Measurements from ENCODE around the gene CILP. TPM values are rescaled to one million over a fixed set of nuclear protein-coding genes. Genes with fewer than 3 reads are reported as not detected.

Gene CILP
- polyA plus RNA-seq, 1 experiment = 0.52 TPM

GRCh38 chr15:65255486-65256140, 44.3 kb upstream of the CILP start:
- DNase-seq (ENCODE audit: low read depth, low spot score) = no peak
- Histone ChIP-seq H3K4me3 (ENCODE audit: low read depth, low read length) (no peak overlapping the region), H3K27ac (ENCODE audit: low read depth, low read length) (no peak overlapping the region), H3K9me3 (ENCODE audit: control insufficient read depth, insufficient read depth, low read length) (no peaks in the 10 kb centered on the region), H3K27me3 (ENCODE audit: control insufficient read depth, insufficient read depth, low read length) (no peaks in the 10 kb centered on the region)
- POLR2A ChIA-PET = no interaction called here
- TF ChIP-seq, protein P1, sequence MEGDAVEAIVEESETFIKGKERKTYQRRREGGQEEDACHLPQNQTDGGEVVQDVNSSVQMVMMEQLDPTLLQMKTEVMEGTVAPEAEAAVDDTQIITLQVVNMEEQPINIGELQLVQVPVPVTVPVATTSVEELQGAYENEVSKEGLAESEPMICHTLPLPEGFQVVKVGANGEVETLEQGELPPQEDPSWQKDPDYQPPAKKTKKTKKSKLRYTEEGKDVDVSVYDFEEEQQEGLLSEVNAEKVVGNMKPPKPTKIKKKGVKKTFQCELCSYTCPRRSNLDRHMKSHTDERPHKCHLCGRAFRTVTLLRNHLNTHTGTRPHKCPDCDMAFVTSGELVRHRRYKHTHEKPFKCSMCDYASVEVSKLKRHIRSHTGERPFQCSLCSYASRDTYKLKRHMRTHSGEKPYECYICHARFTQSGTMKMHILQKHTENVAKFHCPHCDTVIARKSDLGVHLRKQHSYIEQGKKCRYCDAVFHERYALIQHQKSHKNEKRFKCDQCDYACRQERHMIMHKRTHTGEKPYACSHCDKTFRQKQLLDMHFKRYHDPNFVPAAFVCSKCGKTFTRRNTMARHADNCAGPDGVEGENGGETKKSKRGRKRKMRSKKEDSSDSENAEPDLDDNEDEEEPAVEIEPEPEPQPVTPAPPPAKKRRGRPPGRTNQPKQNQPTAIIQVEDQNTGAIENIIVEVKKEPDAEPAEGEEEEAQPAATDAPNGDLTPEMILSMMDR (IDR thresholded peaks at IDR 0.05; ENCODE audit: low read depth, low read length) = no peak
- CTCF ChIA-PET = interaction anchor here (1.3 to 1.7 kb wide), 2 partner anchors 16 to 1243 kb away, joined by 3 to 8 read pairs; no protein-coding TSS in a partner anchor

- ChIA-PET POLR2A (no interaction called here), CTCF (interaction anchor here (1.3 kb wide), 1 partner anchor 1244 kb away, joined by 3 read pairs; no protein-coding TSS in a partner anchor)
- TF ChIP-seq, protein P1 (IDR thresholded peaks at IDR 0.05; ENCODE audit: low read depth, low read length) = no peak
- Histone ChIP-seq H3K4me3 (ENCODE audit: low read depth, low read length) (no peak overlapping the region), H3K27me3 (ENCODE audit: control insufficient read depth, insufficient read depth, low read length) (no peaks in the 10 kb centered on the region), H3K9me3 (ENCODE audit: control insufficient read depth, insufficient read depth, low read length) (no peaks in the 10 kb centered on the region), H3K27ac (ENCODE audit: low read depth, low read length) (no peak overlapping the region)
- no peak for DNase-seq (ENCODE audit: low read depth, low spot score)
Measured at GRCh38 chr15:65254758-65255157, 43.5 kb upstream of the CILP start.

DNA sequence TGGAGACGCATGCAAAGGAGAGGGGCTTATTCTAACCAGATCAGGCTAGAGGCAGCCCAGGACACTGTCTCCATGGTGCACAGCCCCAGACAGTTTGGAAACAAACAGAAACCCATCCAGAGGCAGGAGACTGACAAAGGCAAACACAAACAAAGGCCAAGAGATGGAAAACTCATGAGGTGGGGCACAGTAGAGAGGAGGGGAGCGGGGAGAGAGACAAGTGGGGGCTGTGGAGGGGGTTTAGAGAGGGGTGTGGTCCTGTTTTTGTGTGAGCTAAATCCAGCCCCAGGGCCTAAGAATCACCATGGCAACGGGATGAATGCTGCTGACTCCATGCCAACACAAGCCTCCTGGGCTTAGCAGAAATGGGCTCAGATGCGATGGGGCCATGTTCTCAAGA, 43.1 kb upstream of the CILP start:
- Histone ChIP-seq H3K27ac (ENCODE audit: low read depth, low read length) (no peak overlapping the region), H3K27me3 (ENCODE audit: control insufficient read depth, insufficient read depth, low read length) (no peaks in the 10 kb centered on the region), H3K9me3 (ENCODE audit: control insufficient read depth, insufficient read depth, low read length) (no peaks in the 10 kb centered on the region), H3K4me3 (ENCODE audit: low read depth, low read length) (no peak overlapping the region)
- POLR2A ChIA-PET = no interaction called here
- TF ChIP-seq, protein P1 (IDR thresholded peaks at IDR 0.05; ENCODE audit: low read depth, low read length) = no peak
- no peak for DNase-seq (ENCODE audit: low read depth, low spot score)
- CTCF ChIA-PET = interaction anchor here (1.3 kb wide), 1 partner anchor 1245 kb away, joined by 3 read pairs; no protein-coding TSS in a partner anchor

DNA sequence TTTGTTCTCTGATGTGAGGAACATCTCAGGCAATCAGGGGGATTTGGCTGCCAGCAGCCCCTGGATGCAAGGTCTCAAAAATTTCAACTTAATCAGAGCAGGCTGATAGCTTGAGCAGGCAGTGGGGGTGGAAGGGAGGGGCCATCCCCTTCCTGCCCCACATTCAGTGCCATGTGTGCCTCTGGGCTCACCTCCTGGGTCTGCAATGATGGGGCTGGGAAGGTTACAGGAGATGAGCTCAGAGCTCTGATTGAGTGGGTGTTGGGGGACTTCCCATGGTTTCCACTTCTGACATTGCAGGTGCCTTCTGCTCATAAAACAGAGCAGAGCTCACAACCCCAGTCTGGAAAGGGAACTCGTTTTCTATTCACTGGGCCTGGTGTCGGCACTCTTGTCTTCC, 38.4 kb upstream of the CILP start:
- TF ChIP-seq, protein P1 (IDR thresholded peaks at IDR 0.05; ENCODE audit: low read depth, low read length) = no peak
- no peaks in the 10 kb centered on the region for H3K27me3 ChIP-seq (ENCODE audit: control insufficient read depth, insufficient read depth, low read length)
- ChIA-PET POLR2A (no interaction called here), CTCF (no interaction called here)
- H3K4me3 ChIP-seq (ENCODE audit: low read depth, low read length) = no peak overlapping the region
- H3K9me3 ChIP-seq (ENCODE audit: control insufficient read depth, insufficient read depth, low read length) = no peaks in the 10 kb centered on the region
- H3K27ac ChIP-seq (ENCODE audit: low read depth, low read length) = no peak overlapping the region
- DNase-seq (ENCODE audit: low read depth, low spot score) = no peak

GRCh38 chr15:65248511-65249255, 37.4 kb upstream of the CILP start:
- no peak overlapping the region for H3K4me3 ChIP-seq (ENCODE audit: low read depth, low read length)
- no peak for DNase-seq (ENCODE audit: low read depth, low spot score)
- CTCF ChIA-PET = no interaction called here
- TF ChIP-seq, protein P1 (IDR thresholded peaks at IDR 0.05; ENCODE audit: low read depth, low read length) = no peak
- H3K27me3 ChIP-seq (ENCODE audit: control insufficient read depth, insufficient read depth, low read length) = no peaks in the 10 kb centered on the region
- POLR2A ChIA-PET = no interaction called here
- no peak overlapping the region for H3K27ac ChIP-seq (ENCODE audit: low read depth, low read length)
- H3K9me3 ChIP-seq (ENCODE audit: control insufficient read depth, insufficient read depth, low read length) = no peaks in the 10 kb centered on the region

All from AG04450 (cell line).